Suprapubic skin (tissue), 4 donors: Measurements from ENCODE around the gene SNAPC5. TPM values are rescaled to one million over a fixed set of nuclear protein-coding genes. Genes with fewer than 3 reads are reported as not detected.

Source experiments
- DNase-seq, 2 donors: peaks; one replicate each; pipeline ENCODE4 v3.0.0-alpha.2; 2019; ENCODE audit warnings: low spot score in 2 of 2
- H3K27ac ChIP-seq: fragments of 200-600 bp; sonication (generic); one replicate; pipeline ENCODE4 v1.5.1; 2019
- H3K27me3 ChIP-seq: fragments of 200-600 bp; sonication (generic); one replicate; pipeline ENCODE4 v1.5.1; 2019
- H3K36me3 ChIP-seq: fragments of 200-600 bp; sonication (generic); one replicate; pipeline ENCODE4 v1.5.1; 2019
- H3K4me1 ChIP-seq: fragments of 200-600 bp; sonication (generic); one replicate; pipeline ENCODE4 v1.5.1; 2019
- H3K4me3 ChIP-seq: fragments of 200-600 bp; sonication (generic); one replicate; pipeline ENCODE4 v1.5.1; 2019; ENCODE audit warnings: mild to moderate bottlenecking
- H3K9me3 ChIP-seq: fragments of 200-600 bp; sonication (generic); one replicate; pipeline ENCODE4 v1.5.1; 2019
- CTCF ChIP-seq, 2 donors: fragments of 200-600 bp in 1 of 2; fragments of 450-650 bp in 1 of 2; sonication (generic) in 1 of 2; IDR thresholded peaks; one replicate each; pipeline ENCODE4 v1.5.1; 2016 to 2019; ENCODE audit warnings: antibody characterized with exemption in 2 of 2, mild to moderate bottlenecking in 1 of 2, moderate library complexity in 1 of 2
- EP300 ChIP-seq: sonication (generic); formaldehyde crosslinking; IDR thresholded peaks from one replicate; pipeline ENCODE4 v1.6.1; 2017; ENCODE audit warnings: antibody characterized with exemption
- POLR2A ChIP-seq, 2 donors: fragments of 450-650 bp; IDR thresholded peaks; one replicate each; pipeline ENCODE4 v1.6.1; 2017; ENCODE audit warnings: antibody characterized with exemption in 2 of 2, mild to moderate bottlenecking in 2 of 2, moderate library complexity in 2 of 2
- POLR2AphosphoS5 ChIP-seq, 3 donors: sonication (generic); formaldehyde crosslinking; IDR thresholded peaks; one replicate each; pipeline ENCODE4 v1.6.1; 2017; ENCODE audit warnings: antibody characterized with exemption in 3 of 3
- WGBS: methylation state at CpG from one replicate; pipeline ENCODE4 v1.1.5; 2018; 5-methylcytosine and 5-hydroxymethylcytosine counted together
- total RNA-seq, 4 donors: library from RNA; depleted of rRNA; stranded (reverse); fragments of >200 nt; gene quantifications; one replicate each; pipeline ENCODE4 v1.1.0, GENCODE V29; 2016

SNAPC5 gene
- total RNA-seq = 10 to 100 TPM in 3 of 4 donors, 1 to 10 TPM in 1; 9.9 to 26.8 (median 17.3) TPM

GRCh38 chr15:66497502-66498455, at the start of gene SNAPC5:
SNAPC5 (minus strand) TSS chr15:66497762; CDS start chr15:66497731, 31 bp downstream.
- no peaks in the 10 kb centered on the region for H3K27me3 ChIP-seq
- DNase-seq = peak; percentile 98
- H3K36me3 ChIP-seq = peaks cover 69% of the 10 kb centered on the region
- peak within 1 kb of the TSS; percentile 73 for H3K4me3 ChIP-seq
- WGBS = 15% methylated on average over 19 of the region's 43 CpGs
- TF ChIP-seq CTCF (IDR thresholded peaks at IDR 0.05) (peak; percentile 82 to 98), EP300 (no peak), POLR2AphosphoS5 (IDR thresholded peaks at IDR 0.05) (peak in 2 of 3 donors; percentile 94 to 96), POLR2A (IDR thresholded peaks at IDR 0.05) (peak in 1 of 2 donors; percentile 52)
- no peaks in the 10 kb centered on the region for H3K9me3 ChIP-seq
- H3K4me1 ChIP-seq = peaks cover 33% of the 10 kb centered on the region
- peak within 1 kb of the TSS; percentile 85 for H3K27ac ChIP-seq

GRCh38 chr15:66545255-66545654, 47.7 kb upstream of the SNAPC5 start:
- no peaks in the 10 kb centered on the region for H3K4me1 ChIP-seq
- H3K27me3 ChIP-seq = no peaks in the 10 kb centered on the region
- no peak for TF ChIP-seq POLR2A (IDR thresholded peaks at IDR 0.05)
- TF ChIP-seq EP300 = no peak
- no peak for TF ChIP-seq CTCF (IDR thresholded peaks at IDR 0.05)
- TF ChIP-seq POLR2AphosphoS5 (IDR thresholded peaks at IDR 0.05) = no peak
- no peak overlapping the region for H3K27ac ChIP-seq
- WGBS = 100% methylated on average over 1 of the region's 1 CpG
- no peak for DNase-seq
- no peak overlapping the region for H3K4me3 ChIP-seq
- H3K36me3 ChIP-seq = peaks cover 11% of the 10 kb centered on the region
- H3K9me3 ChIP-seq = no peaks in the 10 kb centered on the region

GRCh38 chr15:66542896-66543295, 45.3 kb upstream of the SNAPC5 start:
- H3K36me3 ChIP-seq = peaks cover 18% of the 10 kb centered on the region
- DNase-seq = no peak
- no peaks in the 10 kb centered on the region for H3K9me3 ChIP-seq
- TF ChIP-seq CTCF (IDR thresholded peaks at IDR 0.05) (no peak), EP300 (no peak), POLR2AphosphoS5 (IDR thresholded peaks at IDR 0.05) (no peak), POLR2A (IDR thresholded peaks at IDR 0.05) (no peak)
- no peaks in the 10 kb centered on the region for H3K4me1 ChIP-seq
- no peaks in the 10 kb centered on the region for H3K27me3 ChIP-seq
- no peak overlapping the region for H3K4me3 ChIP-seq
- H3K27ac ChIP-seq = no peak overlapping the region
- 100% methylated on average over 4 of the region's 4 CpGs for WGBS

GRCh38 chr15:66535056-66535455, 37.5 kb upstream of the SNAPC5 start:
- DNase-seq = no peak
- Histone ChIP-seq H3K27ac (no peak overlapping the region), H3K36me3 (peaks cover 16% of the 10 kb centered on the region), H3K27me3 (no peaks in the 10 kb centered on the region), H3K4me3 (no peak overlapping the region), H3K9me3 (no peaks in the 10 kb centered on the region), H3K4me1 (no peaks in the 10 kb centered on the region)
- WGBS = 95% methylated on average over 9 of the region's 9 CpGs
- no peak for TF ChIP-seq CTCF (IDR thresholded peaks at IDR 0.05)
- TF ChIP-seq POLR2AphosphoS5 (IDR thresholded peaks at IDR 0.05) = no peak
- TF ChIP-seq EP300 = no peak
- TF ChIP-seq POLR2A (IDR thresholded peaks at IDR 0.05) = no peak

GRCh38 chr15:66524838-66525237, 27.3 kb upstream of the SNAPC5 start:
- Histone ChIP-seq H3K36me3 (no peaks in the 10 kb centered on the region), H3K9me3 (no peaks in the 10 kb centered on the region), H3K27me3 (no peaks in the 10 kb centered on the region), H3K4me3 (no peak overlapping the region), H3K4me1 (no peaks in the 10 kb centered on the region), H3K27ac (no peak overlapping the region)
- DNase-seq = no peak
- no peak for TF ChIP-seq CTCF (IDR thresholded peaks at IDR 0.05)
- TF ChIP-seq POLR2A (IDR thresholded peaks at IDR 0.05) = no peak
- no peak for TF ChIP-seq EP300
- no peak for TF ChIP-seq POLR2AphosphoS5 (IDR thresholded peaks at IDR 0.05)
- WGBS = 90% methylated on average over 4 of the region's 4 CpGs
